HG02642 (cell line): Measurements from ENCODE around the gene ANXA9.

Experiments used
- ATAC-seq: cut with Tn5 transposase; IDR thresholded peaks from one replicate; pipeline ENCODE4 v1.9.1; 2021; ENCODE audit warnings: mild to moderate bottlenecking; ENCODE audit not compliant: unreplicated experiment, poor library complexity

ANXA9 gene

GRCh38 chr1:151001602-151002001 lies 19.5 kb downstream of the ANXA9 start:
- ATAC-seq, result no peak

DNA sequence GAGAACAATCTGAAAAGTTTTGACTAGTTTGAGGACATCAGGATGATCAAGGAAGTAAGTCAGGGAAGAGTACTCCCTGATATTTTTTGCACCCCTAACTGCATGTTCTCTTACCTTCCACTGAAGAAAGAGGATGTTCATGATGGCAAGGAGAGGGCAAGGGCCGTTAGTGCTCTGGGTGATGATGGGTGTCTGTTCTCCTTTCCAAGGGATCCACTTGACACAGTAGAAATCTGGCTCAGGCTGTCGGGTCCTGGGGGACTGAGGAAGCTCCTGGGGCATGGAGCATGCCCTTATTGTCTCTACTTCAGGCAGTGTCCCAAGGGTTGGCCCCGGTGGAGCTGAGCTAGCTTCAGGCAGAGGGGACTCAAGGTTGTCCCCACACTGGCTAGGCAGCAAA lies 20.0 kb downstream of the ANXA9 start:
- no peak for ATAC-seq

- ATAC-seq, result no peak
Observed at GRCh38 chr1:151002611-151003010, 20.5 kb downstream of the ANXA9 start.

DNA sequence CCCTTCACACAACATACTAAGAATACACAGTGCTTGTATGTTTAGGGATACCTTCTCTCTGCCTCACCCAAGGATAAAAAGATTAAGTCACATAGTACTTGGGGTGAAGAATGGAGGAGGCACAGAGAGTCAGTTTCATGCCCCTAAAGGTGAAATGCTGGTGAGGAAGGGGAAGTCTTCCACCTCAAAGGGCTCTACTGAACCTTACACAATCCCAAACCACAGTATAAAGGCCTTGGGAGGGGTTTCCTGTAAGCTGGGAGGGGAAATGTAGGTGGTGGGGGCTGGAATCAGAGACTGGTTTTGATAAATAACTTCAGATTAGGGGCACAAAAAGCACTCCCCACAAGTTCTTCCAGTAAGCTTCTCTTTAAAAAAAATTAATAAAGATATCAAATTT lies 21.1 kb downstream of the ANXA9 start:
- ATAC-seq, result no peak

GRCh38 chr1:151005729-151006319 lies 23.7 kb downstream of the ANXA9 start:
- no peak for ATAC-seq

GRCh38 chr1:151006327-151007052 lies 24.4 kb downstream of the ANXA9 start, which contains the start of gene MINDY1:
Gene MINDY1, minus strand, starts transcription at chr1:151006902. Its CDS starts 4,285 bp downstream, at chr1:151002617.
- peak; percentile 44 for ATAC-seq

GRCh38 chr1:151007853-151008243 lies 25.8 kb downstream of the ANXA9 start:
- ATAC-seq, result no peak

DNA sequence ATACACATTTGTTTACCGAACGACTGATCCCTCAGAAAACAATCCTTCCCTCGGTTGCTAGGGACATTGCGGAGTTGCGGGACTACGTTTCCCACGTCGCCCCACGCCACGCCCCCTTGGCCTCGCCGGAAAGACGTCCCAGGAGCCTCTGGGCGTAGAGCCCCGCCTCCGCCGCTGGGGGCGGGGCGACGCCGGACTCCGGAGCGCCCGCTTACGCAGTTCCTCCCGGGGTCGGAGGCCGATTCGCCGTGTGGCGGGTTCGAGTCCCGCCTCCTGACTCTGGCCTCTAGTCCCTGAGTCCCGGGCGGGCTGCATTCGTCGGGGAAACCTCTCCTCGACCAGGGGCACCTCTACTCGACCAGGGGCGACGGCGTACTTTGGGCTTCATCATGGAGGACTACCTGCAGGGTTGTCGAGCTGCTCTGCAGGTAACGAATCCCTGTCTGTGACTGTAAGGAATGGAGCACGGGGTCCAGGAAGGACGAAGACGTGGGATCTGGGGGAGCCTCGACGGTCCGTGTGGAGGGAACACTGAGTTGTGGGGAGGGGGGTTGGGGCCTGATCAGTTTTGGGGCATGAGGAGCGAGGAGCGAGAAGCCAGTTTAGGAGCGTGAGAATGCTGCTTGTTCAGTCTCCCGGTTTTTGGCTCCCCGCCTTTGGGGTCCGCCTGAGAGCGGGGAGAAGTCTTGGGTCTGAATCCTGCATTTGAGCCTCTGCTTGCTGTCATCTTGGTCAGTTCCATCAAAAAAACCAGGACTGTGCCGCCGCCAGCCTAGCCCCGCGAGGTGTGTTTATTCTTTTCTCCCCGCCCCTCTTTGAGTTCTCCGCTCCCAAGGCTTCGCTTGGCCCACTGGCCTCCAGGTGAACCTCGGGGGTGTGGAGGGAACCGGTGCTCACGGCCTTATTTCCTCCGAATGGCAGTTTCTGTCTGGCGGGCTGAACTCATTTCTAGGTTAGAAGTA lies 26.4 kb downstream of the ANXA9 start, which contains the start of gene PRUNE1:
TSS of gene PRUNE1 (plus strand) at position 206 of the 962 bp plus-strand sequence. CDS start at position 390, 184 bp downstream.
- peak; percentile 78 for ATAC-seq

- ATAC-seq, result no peak
Observed at GRCh38 chr1:151009206-151009587, 27.1 kb downstream of the ANXA9 start.

DNA sequence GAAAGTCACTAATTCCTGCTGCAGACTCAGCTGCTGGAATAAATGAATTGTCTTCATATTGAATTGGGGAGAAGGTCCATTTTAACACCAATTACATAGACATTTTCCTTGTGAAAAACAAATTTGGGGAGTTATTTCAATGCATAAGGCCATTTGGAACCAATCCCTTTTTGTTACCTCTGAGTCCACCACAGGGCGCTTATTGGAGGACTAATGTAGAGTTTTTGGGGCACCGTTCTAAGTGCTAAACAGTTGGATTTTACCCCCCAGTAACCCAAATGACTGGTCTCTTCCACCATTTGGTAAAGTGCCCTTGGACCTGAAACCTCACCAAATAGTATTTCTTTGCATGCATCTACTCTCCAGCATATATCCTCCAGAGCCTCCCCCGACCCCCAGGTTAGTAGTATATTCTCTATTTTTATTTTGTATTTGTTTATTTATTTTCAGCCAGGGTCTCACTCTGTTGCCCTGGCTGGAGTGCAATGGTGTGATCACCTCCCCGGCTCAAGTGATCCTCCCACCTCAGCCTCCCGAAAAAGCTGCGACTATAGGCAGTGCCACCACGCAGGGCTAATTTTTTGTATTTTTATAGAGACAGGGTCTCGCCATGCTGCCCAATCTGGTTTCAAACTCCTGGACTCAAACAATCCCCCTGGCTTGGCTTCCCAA lies 27.7 kb downstream of the ANXA9 start:
- no peak for ATAC-seq

GRCh38 chr1:151010346-151010726 lies 28.2 kb downstream of the ANXA9 start:
- no peak for ATAC-seq

- no peak for ATAC-seq
Observed at GRCh38 chr1:151011154-151011850, 29.2 kb downstream of the ANXA9 start.

- no peak for ATAC-seq
Observed at GRCh38 chr1:151012684-151013471, 30.8 kb downstream of the ANXA9 start.

- no peak for ATAC-seq
Observed at GRCh38 chr1:151013518-151013917, 31.4 kb downstream of the ANXA9 start.

DNA sequence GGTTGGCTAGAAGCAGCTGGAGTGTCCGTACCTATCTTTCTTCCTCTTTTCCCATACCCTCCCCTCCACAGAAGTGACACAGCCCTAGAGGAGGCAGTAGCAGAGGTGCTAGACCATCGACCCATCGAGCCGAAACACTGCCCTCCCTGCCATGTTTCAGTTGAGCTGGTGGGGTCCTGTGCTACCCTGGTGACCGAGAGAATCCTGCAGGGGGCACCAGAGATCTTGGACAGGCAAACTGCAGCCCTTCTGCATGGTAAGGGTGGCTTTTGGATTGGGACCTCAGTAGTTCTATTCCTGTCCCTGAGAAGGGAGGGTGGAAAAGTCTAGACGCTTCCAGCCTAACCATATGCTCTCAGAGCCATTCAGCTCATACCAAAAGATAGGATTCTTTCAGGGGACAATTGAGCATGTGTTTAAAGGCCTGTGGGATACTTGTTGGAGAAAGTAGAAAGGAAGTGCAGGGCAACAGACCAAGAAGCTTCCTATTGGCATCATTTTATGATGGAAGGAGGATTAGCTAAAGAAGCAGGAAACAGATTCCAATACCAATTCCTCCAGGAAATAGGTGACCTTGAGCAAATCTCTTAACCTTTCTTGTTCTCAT lies 42.6 kb downstream of the ANXA9 start:
- peak; percentile 64 for ATAC-seq

DNA sequence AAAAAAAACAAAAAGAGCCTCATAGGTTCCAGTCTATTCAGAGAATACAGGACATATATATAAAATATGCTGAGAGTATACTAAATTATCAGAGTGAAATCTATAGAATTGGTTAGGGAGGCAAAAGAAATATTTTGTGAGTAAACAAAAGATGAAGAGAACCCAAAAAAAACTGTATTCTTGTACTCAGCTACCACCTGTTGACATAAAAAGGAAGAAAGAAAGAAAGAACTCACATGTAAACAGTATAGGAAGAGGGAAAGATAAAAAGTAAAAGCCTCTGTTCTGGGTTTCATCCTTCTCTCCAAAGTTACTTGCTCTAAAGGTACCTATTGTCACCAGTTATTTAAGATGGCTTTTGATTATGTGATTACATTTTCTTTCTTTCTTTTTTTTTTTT lies 44.4 kb downstream of the ANXA9 start:
- no peak for ATAC-seq

GRCh38 chr1:151032164-151032563 lies 50.1 kb downstream of the ANXA9 start:
- no peak for ATAC-seq

GRCh38 chr1:151035167-151035566 lies 53.1 kb downstream of the ANXA9 start:
- no peak for ATAC-seq

- ATAC-seq, result no peak
Observed at GRCh38 chr1:151036356-151036755, 54.3 kb downstream of the ANXA9 start, which contains the start of gene BNIPL. Gene BNIPL, plus strand, starts transcription at chr1:151036586. Its CDS starts 140 bp downstream, at chr1:151036726.
